ENCODE measurements around the gene CLEC1A. TPM values are rescaled to one million over a fixed set of nuclear protein-coding genes. Genes with fewer than 3 reads are reported as not detected.
A peak's percentile ranks its signal among the peaks of the same experiment; 100 is the strongest.
"Not testable (repeated sequence)": the region's sequence is repeated elsewhere in the genome, so short reads cannot be mapped to it uniquely, and the experiment has no call there.

CLEC1A gene
- total RNA-seq, 2 donors from 2014 or later = not detected

DNA sequence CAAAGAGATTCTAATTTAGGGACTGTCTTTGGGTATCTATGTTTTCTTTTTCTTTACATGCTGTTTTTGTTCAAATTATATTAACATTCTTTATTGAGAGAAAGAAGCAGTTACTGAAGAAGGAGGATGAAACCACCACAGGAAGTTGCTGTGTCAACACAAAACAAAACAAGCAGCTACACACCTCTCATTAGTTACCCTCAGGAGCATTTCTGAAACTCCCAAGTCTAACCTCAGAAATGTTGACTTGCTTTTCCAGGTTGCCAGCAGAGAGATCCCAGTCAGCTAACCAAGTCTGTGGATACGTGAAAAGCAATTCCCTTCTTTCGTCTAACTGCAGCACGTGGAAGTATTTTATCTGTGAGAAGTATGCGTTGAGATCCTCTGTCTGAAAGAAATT lies 33.5 kb downstream of the CLEC1A start:
- Mint-ChIP-seq H3K27ac (no peak overlapping the region), H3K27me3 (peaks cover 7 to 19% of the 10 kb centered on the region in 2 donors), H3K36me3 (no peaks in the 10 kb centered on the region), H3K4me3 (no peak overlapping the region), H3K4me1 (ENCODE audit: low read depth in 2 of 2) (peaks cover 0 to 9% of the 10 kb centered on the region in 2 donors), H3K9me3 (no peaks in the 10 kb centered on the region)
- DNase-seq (ENCODE audit: low spot score) (no peak), ATAC-seq (no peak)

DNA sequence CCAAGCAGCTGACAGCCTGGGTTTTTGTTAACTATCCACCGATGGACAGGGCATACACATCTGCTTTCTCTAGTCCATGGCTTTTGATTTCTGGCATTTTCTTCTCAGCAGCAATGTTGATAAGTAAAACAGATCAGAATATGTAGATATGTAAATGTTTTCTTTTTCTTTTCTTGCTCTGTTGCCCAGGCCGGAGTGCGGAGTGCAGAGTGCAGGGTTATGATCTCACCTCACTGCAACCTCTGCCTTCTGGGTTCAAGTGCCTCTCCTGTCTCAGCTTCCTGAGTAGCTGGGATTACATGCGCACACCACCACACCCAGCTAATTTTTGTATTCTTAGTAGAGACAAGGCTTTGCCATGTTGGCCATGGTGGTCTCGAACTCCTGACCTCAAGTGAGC lies 40.4 kb downstream of the CLEC1A start:
- H3K4me1 Mint-ChIP-seq (ENCODE audit: low read depth in 2 of 2) = peaks cover 0 to 2% of the 10 kb centered on the region in 2 donors
- ATAC-seq = no peak
- no peak overlapping the region for H3K27ac Mint-ChIP-seq
- H3K9me3 Mint-ChIP-seq = no peaks in the 10 kb centered on the region
- no peak overlapping the region for H3K4me3 Mint-ChIP-seq
- peaks cover 14 to 17% of the 10 kb centered on the region in 2 donors for H3K27me3 Mint-ChIP-seq
- no peak for DNase-seq (ENCODE audit: low spot score)
- no peaks in the 10 kb centered on the region for H3K36me3 Mint-ChIP-seq

DNA sequence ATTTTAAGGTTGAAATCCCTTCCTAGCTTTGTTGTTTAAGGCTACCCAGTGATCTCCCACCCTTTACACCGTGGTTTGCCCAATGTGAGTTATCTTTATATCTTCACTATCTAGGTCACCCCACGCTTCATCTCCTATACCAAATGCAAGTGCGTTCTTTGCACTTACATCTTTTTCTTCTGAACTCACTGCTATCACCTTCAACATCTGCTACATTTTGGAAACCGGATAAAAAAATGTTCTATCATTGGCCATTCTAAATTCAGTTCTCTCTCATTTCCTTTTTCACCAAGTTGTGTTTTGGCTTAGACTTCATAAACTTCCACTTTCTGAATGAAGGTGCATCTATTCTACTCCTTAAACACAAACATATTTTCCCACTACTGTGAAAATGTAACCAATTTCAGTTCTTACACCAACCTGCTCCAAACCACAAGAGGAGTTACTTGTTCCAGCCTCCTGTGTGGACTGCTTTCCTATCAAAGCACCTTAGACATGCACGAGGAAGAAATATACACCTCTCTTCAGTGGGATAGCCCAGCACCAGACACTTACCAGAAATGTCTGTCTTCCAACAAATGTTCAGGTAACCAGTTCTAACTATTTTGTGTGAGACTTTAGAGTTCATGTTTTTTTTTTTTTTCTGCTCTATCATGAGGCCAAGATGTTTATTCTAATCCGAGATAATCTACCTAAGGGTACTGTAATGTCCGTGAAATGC lies 46.4 kb downstream of the CLEC1A start:
- DNase-seq (ENCODE audit: low spot score) (no peak), ATAC-seq (no peak)
- no peak overlapping the region for H3K27ac Mint-ChIP-seq
- H3K27me3 Mint-ChIP-seq = peaks cover 6 to 22% of the 10 kb centered on the region in 2 donors
- H3K4me1 Mint-ChIP-seq (ENCODE audit: low read depth in 2 of 2) = peaks cover 7 to 14% of the 10 kb centered on the region in 2 donors
- H3K36me3 Mint-ChIP-seq = no peaks in the 10 kb centered on the region
- H3K9me3 Mint-ChIP-seq = no peaks in the 10 kb centered on the region
- peak overlapping the region; percentile 50 for H3K4me3 Mint-ChIP-seq

DNA sequence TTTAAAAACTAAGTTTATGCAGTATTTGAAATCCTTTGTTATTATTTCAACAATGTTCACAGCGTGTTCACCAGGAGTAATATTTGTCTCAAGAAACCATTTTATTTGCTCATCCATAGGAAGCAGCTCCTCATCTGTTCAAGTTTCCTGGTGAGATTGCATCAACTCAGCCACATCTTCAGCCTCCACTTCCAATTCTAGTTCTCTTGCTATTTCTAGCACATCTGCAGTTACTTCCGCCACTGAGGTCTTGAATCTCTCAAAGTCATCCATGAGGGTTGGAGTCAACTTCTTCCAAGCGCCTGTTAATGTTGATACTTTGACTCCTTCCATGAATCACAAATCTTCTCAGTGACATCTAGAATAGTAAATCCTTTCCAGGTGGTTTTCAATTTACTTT lies 50.3 kb downstream of the CLEC1A start:
- Mint-ChIP-seq H3K4me3 (no peak overlapping the region), H3K4me1 (ENCODE audit: low read depth in 2 of 2) (peaks cover 7 to 13% of the 10 kb centered on the region in 2 donors), H3K27ac (no peak overlapping the region), H3K36me3 (no peaks in the 10 kb centered on the region), H3K9me3 (no peaks in the 10 kb centered on the region), H3K27me3 (peaks cover 11 to 27% of the 10 kb centered on the region in 2 donors)
- ATAC-seq = no peak
- DNase-seq (ENCODE audit: low spot score) = no peak

DNA sequence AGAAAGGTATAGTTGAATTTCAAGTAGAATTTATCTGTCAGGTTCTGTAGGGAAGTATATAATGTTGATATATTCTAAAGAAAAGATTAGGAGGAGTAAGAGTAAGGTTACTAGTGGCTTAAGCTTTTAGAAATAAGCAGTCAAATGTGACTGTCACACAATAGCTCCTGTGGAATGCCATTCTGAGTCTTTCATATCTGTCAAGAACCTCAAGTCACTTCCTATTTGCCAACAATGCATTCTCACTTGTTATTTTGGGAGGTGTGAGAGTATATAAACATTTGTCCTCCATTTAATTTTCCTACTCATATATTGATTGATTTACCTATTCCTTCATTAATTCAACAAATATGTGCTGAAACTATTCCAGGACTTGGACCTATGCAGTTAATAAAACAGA lies 56.6 kb downstream of the CLEC1A start:
- Mint-ChIP-seq H3K9me3 (no peaks in the 10 kb centered on the region), H3K4me3 (no peak overlapping the region), H3K27ac (no peak overlapping the region), H3K36me3 (no peaks in the 10 kb centered on the region), H3K4me1 (ENCODE audit: low read depth in 2 of 2) (peaks cover 0 to 3% of the 10 kb centered on the region in 2 donors), H3K27me3 (peaks cover 13 to 20% of the 10 kb centered on the region in 2 donors)
- ATAC-seq (no peak), DNase-seq (ENCODE audit: low spot score) (no peak)

DNA sequence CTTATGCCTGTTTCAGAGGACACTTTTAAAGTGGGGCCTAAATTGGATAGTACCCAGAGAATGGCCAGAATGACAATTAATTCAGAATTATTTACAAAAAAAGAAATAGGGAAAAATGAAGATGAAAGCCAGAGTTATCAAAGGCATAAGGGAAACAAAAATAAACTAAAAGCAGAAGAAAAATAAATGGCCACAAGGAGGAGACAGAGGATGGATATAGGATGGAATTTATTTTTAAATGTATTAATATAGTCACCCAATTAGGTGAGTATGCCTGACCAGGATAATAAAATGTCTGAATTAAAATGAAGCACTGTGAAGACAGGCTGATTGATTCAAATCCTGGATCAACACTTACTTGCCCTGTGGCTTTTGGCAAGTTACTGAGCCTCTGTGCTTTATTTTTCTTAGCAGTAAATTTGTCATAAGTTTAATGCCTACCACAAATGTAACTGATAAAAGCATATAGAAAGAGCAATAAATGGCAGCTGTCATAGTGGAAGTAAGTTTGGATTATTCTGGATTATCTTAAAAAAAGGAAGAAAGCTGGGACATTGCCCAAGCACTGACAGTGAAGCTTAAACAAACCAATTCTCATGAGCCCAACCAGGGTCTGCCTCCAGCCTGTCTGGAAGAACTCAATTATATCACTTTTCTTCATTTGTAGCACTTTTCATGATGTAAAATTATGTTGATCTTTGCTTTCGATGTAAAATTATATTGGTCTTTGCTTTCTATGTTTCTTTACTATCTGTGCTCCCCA lies 64.8 kb downstream of the CLEC1A start:
- Mint-ChIP-seq H3K27me3 (peaks cover 6 to 14% of the 10 kb centered on the region in 2 donors), H3K36me3 (no peaks in the 10 kb centered on the region), H3K4me3 (no peak overlapping the region), H3K4me1 (ENCODE audit: low read depth in 2 of 2) (peaks cover 7 to 15% of the 10 kb centered on the region in 2 donors), H3K9me3 (no peaks in the 10 kb centered on the region), H3K27ac (no peak overlapping the region)
- DNase-seq (ENCODE audit: low spot score) (no peak), ATAC-seq (no peak)

DNA sequence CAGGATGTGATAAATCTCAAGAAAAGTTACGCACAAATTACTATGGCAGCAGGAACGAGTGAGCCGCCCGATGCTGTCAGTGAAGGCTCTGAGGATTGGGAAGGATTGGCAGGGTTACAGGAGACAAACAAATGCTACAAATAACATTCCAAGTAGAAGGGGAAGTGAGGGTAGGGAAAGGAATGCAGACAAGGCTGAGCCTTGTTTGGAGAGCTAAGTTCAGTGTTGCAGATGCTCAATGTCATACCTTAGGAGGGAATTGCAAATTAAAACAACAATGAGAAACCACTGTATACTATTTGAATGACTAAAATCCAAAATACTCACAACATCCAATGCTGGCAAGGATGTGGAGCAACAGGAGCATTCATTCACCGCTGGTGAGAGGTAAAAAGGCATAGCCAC lies 67.0 kb downstream of the CLEC1A start:
- Mint-ChIP-seq H3K4me1 (ENCODE audit: low read depth in 2 of 2) (peaks cover 6 to 10% of the 10 kb centered on the region in 2 donors), H3K4me3 (no peak overlapping the region), H3K36me3 (no peaks in the 10 kb centered on the region), H3K9me3 (no peaks in the 10 kb centered on the region), H3K27me3 (peaks cover 7 to 14% of the 10 kb centered on the region in 2 donors), H3K27ac (no peak overlapping the region)
- DNase-seq (ENCODE audit: low spot score) (no peak), ATAC-seq (no peak)

DNA sequence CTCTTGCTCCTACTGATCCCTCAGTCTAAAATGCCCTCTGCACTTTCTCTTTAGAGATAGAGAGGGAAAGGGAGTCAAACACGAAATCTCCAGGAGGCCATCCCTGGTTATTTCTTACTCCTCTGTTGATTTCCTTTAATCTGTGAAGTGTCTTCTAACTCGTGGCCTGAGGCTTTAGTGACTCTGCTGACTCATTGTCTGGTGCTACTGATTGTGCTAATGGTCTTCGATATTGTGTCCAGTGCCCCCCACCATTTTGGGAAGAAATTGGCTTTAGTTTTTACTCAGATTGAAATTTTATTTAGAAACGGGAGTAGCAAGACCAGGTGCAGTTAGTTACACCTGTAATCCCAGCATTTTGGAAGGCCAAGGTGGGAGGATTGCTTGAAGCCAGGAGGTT lies 67.5 kb downstream of the CLEC1A start:
- H3K9me3 Mint-ChIP-seq = no peaks in the 10 kb centered on the region
- no peak for DNase-seq (ENCODE audit: low spot score)
- H3K27ac Mint-ChIP-seq = no peak overlapping the region
- H3K4me3 Mint-ChIP-seq = no peak overlapping the region
- no peak for ATAC-seq
- H3K27me3 Mint-ChIP-seq = peaks cover 7 to 14% of the 10 kb centered on the region in 2 donors
- no peaks in the 10 kb centered on the region for H3K36me3 Mint-ChIP-seq
- H3K4me1 Mint-ChIP-seq (ENCODE audit: low read depth in 2 of 2) = peaks cover 1 to 6% of the 10 kb centered on the region in 2 donors

DNA sequence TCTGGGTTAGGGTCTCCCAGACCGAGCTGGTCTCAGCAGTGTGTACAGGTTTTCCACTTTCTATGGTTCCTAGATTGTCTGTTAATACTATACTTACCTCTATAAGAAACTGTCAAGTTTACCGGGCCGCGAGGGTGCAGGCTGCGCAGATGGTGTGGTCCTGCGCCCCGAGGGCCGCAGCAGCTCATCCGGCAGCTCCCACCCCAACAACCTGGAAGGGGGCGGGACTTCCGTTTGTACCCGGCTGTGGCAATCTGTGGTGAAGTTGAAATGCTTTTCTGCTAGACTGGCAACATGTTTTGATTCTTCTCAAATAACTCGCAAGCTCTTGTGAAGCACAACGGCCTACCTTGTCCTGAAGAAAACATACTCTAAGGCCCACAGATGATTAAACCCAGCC lies 68.3 kb downstream of the CLEC1A start, which contains the start of gene CLEC9A:
TSS of gene CLEC9A (plus strand) at position 237 of the 400 bp plus-strand sequence. CDS start 22,006 bp downstream, outside the sequence.
- no peaks in the 10 kb centered on the region for H3K36me3 Mint-ChIP-seq
- no peak within 1 kb of the TSS for H3K27ac Mint-ChIP-seq
- peaks cover 0 to 2% of the 10 kb centered on the region in 2 donors for H3K4me1 Mint-ChIP-seq (ENCODE audit: low read depth in 2 of 2)
- no peak for ATAC-seq
- peaks cover 7 to 14% of the 10 kb centered on the region in 2 donors for H3K27me3 Mint-ChIP-seq
- no peaks in the 10 kb centered on the region for H3K9me3 Mint-ChIP-seq
- no peak within 1 kb of the TSS for H3K4me3 Mint-ChIP-seq
- no peak for DNase-seq (ENCODE audit: low spot score)

DNA sequence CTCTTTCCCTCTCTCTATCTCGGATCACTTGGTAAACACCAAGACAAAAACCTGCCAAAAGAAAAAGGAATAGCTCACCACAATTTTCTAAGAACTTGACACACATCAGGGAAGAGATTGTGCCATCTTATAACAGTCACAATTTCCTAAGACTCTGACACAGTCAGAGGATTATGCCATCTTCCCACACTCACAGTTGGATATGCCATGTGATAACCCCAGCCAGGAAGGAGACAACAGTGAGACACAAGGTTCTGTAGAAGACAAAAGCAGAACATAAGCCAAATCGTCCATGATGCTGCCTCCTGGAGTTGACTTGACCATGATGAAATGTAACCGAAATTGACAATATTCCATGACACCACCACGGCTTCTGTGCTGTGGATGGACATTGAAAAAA lies 71.1 kb downstream of the CLEC1A start:
- H3K4me1 Mint-ChIP-seq (ENCODE audit: low read depth in 2 of 2) = no peaks in the 10 kb centered on the region
- DNase-seq (ENCODE audit: low spot score) = no peak
- peaks cover 7 to 9% of the 10 kb centered on the region in 2 donors for H3K27me3 Mint-ChIP-seq
- ATAC-seq = no peak
- no peaks in the 10 kb centered on the region for H3K9me3 Mint-ChIP-seq
- H3K36me3 Mint-ChIP-seq = no peaks in the 10 kb centered on the region
- H3K27ac Mint-ChIP-seq = no peak overlapping the region
- no peak overlapping the region for H3K4me3 Mint-ChIP-seq

DNA sequence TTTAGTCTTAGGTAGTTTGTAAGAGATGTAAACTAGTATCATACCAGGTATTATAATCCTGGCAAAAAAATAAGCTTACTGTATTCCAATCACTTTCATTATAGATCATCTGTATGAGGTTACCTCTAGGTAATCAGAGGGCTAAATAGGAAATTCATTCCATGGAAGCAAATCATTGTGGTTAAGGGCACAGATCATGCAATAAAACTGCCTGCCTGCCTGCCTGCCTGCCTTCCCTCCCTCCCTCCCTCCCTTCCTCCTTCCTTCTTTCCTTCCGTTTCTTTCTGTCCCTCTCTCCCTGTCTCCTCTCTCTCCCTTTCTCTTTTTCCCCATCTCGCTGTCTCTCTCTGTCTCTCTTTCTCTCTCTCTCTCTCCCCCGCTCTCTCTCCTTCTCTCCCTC lies 71.5 kb downstream of the CLEC1A start:
- no peaks in the 10 kb centered on the region for H3K4me1 Mint-ChIP-seq (ENCODE audit: low read depth in 2 of 2)
- ATAC-seq (no peak), DNase-seq (ENCODE audit: low spot score) (no peak)
- H3K27me3 Mint-ChIP-seq = peaks cover 7% of the 10 kb centered on the region in 2 donors
- H3K27ac Mint-ChIP-seq = no peak overlapping the region
- H3K9me3 Mint-ChIP-seq = no peaks in the 10 kb centered on the region
- no peaks in the 10 kb centered on the region for H3K36me3 Mint-ChIP-seq
- H3K4me3 Mint-ChIP-seq = no peak overlapping the region

DNA sequence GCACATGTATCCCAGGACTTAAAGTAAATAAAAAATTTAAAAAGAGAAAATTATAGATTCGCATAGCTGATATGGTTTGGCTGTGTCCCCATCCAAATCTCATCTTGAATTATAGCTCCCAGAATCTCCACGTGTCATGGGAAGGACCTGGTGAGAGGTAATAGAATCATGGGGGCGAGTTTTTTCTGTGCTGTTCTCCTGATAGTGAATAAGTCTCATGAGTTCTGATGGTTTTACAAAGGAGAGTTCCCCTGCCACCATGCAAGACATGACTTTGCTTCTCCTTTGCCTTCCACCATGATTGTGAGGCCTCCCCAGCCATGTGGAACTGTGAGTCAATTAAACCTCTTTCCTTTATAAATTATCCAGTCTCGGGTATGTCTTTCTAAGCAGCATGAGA lies 72.1 kb downstream of the CLEC1A start:
- H3K36me3 Mint-ChIP-seq; H3K9me3 Mint-ChIP-seq; ATAC-seq; DNase-seq (ENCODE audit: low spot score); H3K27me3 Mint-ChIP-seq; H3K27ac Mint-ChIP-seq; H3K4me1 Mint-ChIP-seq (ENCODE audit: low read depth in 2 of 2); H3K4me3 Mint-ChIP-seq: not testable (repeated sequence)

DNA sequence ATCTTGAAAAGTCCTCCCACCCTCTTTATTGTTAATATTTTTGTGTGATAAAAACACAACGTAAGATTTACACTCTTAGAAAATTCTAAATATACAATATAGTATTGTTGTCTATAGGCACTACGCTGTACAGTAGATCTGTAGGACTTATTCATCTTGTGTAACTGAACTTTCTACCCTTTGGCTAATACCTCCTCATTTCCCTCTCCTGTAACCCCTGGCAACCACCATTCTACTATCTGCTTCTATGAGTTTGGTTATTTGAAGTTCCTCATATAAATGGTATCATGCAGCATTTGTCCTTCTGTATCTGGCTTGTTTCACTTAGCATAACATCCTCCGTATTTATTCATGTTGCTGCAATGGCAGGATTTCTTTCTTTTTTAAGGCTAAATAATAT lies 73.5 kb downstream of the CLEC1A start:
- no peaks in the 10 kb centered on the region for H3K36me3 Mint-ChIP-seq
- no peak for ATAC-seq

DNA sequence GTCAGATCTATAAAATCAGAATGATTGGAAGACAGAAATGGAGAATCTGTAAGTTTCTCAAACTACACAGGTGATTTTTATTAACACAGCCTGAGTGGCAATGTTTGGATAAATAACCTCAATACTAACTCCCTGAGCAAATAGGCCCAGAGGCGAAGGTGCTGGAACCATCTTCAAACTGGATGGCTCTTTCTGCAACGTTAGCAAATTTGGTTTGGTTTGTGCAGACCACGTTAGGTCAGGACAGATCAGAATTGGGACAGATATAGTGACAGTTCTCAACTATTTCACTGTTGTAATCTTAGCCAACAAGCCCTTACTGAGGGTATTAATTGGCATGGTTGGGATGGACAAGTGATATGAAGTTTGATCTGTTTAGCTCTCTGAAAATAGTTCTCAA lies 77.4 kb downstream of the CLEC1A start:
- no peak for ATAC-seq
- H3K4me3 Mint-ChIP-seq = no peak overlapping the region

More for the DNA sequence above, 73.5 kb downstream of the CLEC1A start:
- Mint-ChIP-seq H3K27ac (no peak overlapping the region), H3K4me1 (ENCODE audit: low read depth in 2 of 2) (no peaks in the 10 kb centered on the region), H3K9me3 (no peaks in the 10 kb centered on the region), H3K27me3 (peaks cover 0 to 7% of the 10 kb centered on the region in 2 donors), H3K4me3 (no peak overlapping the region)
- no peak for DNase-seq (ENCODE audit: low spot score)

More for the DNA sequence above, 77.4 kb downstream of the CLEC1A start:
- Mint-ChIP-seq H3K4me1 (ENCODE audit: low read depth in 2 of 2) (no peaks in the 10 kb centered on the region), H3K27ac (no peak overlapping the region), H3K27me3 (no peaks in the 10 kb centered on the region), H3K9me3 (no peaks in the 10 kb centered on the region), H3K36me3 (no peaks in the 10 kb centered on the region)
- no peak for DNase-seq (ENCODE audit: low spot score)

All from natural killer cell treated with Interleukin-12 subunit alpha and Interleukin-12 subunit beta and Interleukin-15 and Interleukin-18, amount 100 ng/mL, for 72 hours (primary cell).